GM06990 (cell line): ENCODE data around the gene HBEGF.

ENCODE experiments used
- DNase-seq: peaks from one replicate; pipeline ENCODE4 v3.0.0-alpha.2; 2011; ENCODE audit not compliant: insufficient read length; ENCODE audit errors: extremely low read depth
- H3K27me3 ChIP-seq: replicated peaks from 2 replicates; pipeline ENCODE4 v1.6.0; 2011; ENCODE audit warnings: low read length; ENCODE audit not compliant: control insufficient read depth, insufficient read depth
- H3K36me3 ChIP-seq: 2 replicates; pipeline ENCODE4 v1.5.1; 2011; ENCODE audit warnings: low read length; ENCODE audit not compliant: control insufficient read depth, insufficient read depth
- H3K4me3 ChIP-seq: replicated peaks from 2 replicates; pipeline ENCODE4 v1.5.1; 2011; ENCODE audit warnings: low read depth, mild to moderate bottlenecking, control low read depth, low read length
- TF ChIP-seq, protein P1 (sequence below): IDR thresholded peaks from 2 replicates; pipeline ENCODE4 v1.5.1; 2011; ENCODE audit warnings: low read length, control low read depth, mild to moderate bottlenecking, inconsistent platforms; ENCODE audit not compliant: insufficient read depth, poor library complexity, severe bottlenecking

The HBEGF gene

GRCh38 chr5:140339636-140340035, 6.8 kb downstream of the HBEGF start:
- DNase-seq = no peak
- Histone ChIP-seq H3K36me3 (no peaks in the 10 kb centered on the region; the same call in 1 of the 2 replicates), H3K4me3 (no peak overlapping the region), H3K27me3 (no peaks in the 10 kb centered on the region)
- TF ChIP-seq, protein P1, sequence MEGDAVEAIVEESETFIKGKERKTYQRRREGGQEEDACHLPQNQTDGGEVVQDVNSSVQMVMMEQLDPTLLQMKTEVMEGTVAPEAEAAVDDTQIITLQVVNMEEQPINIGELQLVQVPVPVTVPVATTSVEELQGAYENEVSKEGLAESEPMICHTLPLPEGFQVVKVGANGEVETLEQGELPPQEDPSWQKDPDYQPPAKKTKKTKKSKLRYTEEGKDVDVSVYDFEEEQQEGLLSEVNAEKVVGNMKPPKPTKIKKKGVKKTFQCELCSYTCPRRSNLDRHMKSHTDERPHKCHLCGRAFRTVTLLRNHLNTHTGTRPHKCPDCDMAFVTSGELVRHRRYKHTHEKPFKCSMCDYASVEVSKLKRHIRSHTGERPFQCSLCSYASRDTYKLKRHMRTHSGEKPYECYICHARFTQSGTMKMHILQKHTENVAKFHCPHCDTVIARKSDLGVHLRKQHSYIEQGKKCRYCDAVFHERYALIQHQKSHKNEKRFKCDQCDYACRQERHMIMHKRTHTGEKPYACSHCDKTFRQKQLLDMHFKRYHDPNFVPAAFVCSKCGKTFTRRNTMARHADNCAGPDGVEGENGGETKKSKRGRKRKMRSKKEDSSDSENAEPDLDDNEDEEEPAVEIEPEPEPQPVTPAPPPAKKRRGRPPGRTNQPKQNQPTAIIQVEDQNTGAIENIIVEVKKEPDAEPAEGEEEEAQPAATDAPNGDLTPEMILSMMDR = no peak

DNA sequence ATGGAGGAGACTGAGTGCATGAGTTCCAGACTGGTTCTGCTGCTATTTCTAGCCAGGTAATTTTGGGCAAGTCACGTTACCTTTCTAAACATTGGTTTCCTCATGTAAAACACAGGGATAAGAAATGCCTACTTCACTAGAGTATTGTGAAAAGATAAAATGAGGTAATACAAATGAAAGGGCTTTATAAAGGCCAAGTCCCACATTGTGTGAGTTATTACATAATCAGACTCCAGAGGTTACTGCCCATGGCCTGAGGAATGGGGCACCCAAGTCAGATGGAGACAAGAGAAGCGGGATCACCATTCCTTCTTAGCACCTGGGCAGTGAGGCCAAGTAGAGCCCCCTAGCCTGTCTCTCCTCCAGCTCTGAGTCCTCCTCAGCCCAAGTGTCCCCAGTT, 7.5 kb downstream of the HBEGF start:
- TF ChIP-seq, protein P1 = no peak
- Histone ChIP-seq H3K4me3 (no peak overlapping the region), H3K27me3 (no peaks in the 10 kb centered on the region), H3K36me3 (no peaks in the 10 kb centered on the region; the same call in 1 of the 2 replicates)
- no peak for DNase-seq

- Histone ChIP-seq H3K36me3 (no peaks in the 10 kb centered on the region; the same call in 1 of the 2 replicates), H3K4me3 (no peak overlapping the region), H3K27me3 (no peaks in the 10 kb centered on the region)
- no peak for DNase-seq
- TF ChIP-seq, protein P1 = no peak
Observed at GRCh38 chr5:140338336-140338735, 8.1 kb downstream of the HBEGF start.

DNA sequence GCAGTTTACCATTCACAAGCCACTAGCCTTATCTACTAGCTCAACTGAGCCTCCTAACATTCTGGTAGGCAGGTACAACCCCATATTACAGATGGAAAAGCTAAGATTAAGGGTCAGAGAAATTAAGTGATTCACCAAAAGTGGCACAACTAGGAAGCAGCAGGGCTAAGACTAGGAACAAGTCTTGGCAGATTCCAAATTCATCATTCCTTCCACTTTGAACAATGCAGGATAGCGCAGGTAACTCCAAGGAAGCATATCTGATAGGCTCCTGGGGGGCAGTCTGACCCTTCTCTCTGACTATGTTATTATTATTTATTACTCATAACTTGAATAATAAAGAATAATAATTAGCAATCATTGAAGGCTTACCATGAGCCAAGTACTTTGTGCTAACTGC, 8.5 kb downstream of the HBEGF start:
- Histone ChIP-seq H3K4me3 (no peak overlapping the region), H3K36me3 (no peaks in the 10 kb centered on the region; the same call in 1 of the 2 replicates), H3K27me3 (no peaks in the 10 kb centered on the region)
- TF ChIP-seq, protein P1 = no peak
- no peak for DNase-seq

DNA sequence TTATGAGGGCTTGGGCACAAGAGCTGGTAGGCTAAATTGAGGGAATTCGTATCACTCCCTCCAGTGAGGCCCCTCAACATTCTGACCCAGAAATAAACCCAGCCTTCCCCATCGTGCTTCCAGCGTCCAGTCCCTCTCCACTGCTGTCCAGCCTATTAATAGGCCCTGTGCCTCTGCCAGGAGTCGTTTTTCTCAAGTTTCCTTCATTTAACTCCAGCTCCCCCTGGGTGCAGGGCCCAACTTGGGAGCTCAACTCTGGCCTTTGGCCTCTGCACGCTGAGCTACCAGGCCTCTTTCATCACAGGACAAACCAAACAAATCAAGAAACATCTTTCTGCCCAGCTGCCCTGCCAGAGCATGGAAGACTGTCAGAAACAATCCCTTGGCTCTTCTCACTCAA, 10.0 kb downstream of the HBEGF start:
- Histone ChIP-seq H3K4me3 (no peak overlapping the region), H3K27me3 (no peaks in the 10 kb centered on the region), H3K36me3 (no peaks in the 10 kb centered on the region; the same call in 1 of the 2 replicates)
- TF ChIP-seq, protein P1 = no peak
- DNase-seq = no peak

DNA sequence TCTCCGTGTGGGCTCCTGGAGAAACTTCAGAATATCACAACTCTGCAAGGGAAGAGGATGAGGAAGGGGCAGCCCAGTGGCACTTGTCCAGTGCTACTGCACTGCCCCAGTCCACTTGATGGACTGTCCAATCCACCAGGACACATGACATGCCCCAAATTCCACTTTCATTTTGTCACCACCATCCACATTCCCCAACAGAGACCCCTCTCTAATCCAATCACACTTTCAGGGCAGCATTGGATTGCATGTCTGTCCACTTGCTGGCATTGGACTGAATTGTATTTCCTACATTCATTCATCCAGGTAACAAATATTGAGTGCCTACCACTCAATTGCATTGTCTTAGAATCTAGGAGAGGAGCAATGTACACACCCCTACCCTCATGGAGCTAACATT, 14.8 kb downstream of the HBEGF start:
- Histone ChIP-seq H3K36me3 (no peaks in the 10 kb centered on the region), H3K4me3 (no peak overlapping the region), H3K27me3 (no peaks in the 10 kb centered on the region)
- DNase-seq = no peak
- TF ChIP-seq, protein P1 = no peak
